ENCODE measurements around the gene UXT. TPM values are rescaled to one million over a fixed set of nuclear protein-coding genes. Genes with fewer than 3 reads are reported as not detected.

Gene UXT
- total RNA-seq, 1 experiment from 2014 or later = 98.0 TPM

- Histone ChIP-seq H3K4me3 (no peak overlapping the region), H3K9me3 (replicated peaks) (no peaks in the 10 kb centered on the region), H3K27ac (no peak overlapping the region), H3K27me3 (no peaks in the 10 kb centered on the region), H3K4me1 (no peaks in the 10 kb centered on the region), H3K36me3 (peaks cover 2% of the 10 kb centered on the region)
- no peak for DNase-seq
Measured at GRCh38 chrX:47634871-47635575, 24.0 kb downstream of the UXT start.

- Histone ChIP-seq H3K4me1 (no peaks in the 10 kb centered on the region), H3K27ac (no peak overlapping the region), H3K9me3 (replicated peaks) (no peaks in the 10 kb centered on the region), H3K27me3 (no peaks in the 10 kb centered on the region), H3K36me3 (no peaks in the 10 kb centered on the region), H3K4me3 (no peak overlapping the region)
- DNase-seq = no peak
Measured at GRCh38 chrX:47633689-47634590, 25.0 kb downstream of the UXT start.

DNA sequence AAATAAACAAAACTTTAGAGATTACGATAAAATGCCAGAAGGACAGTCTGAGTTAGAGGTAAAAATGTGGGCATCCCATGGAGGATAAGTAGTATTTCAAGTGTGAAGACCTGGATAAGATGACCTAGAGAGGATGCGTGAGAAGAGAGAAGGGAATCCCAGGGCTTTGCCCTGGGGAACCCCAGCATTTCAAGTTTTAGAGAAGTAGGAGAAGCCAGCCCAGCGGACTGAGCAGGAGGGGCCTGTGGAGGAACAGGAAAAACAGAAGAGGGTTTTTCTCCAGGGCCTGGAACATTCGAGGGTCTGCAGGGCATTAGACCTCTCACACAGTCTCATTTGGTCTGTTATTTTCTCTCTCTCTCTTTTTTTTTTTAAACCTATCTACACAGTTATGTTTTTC is 26.3 kb downstream of the UXT start:
- no peak overlapping the region for H3K27ac ChIP-seq
- no peaks in the 10 kb centered on the region for H3K36me3 ChIP-seq
- no peaks in the 10 kb centered on the region for H3K27me3 ChIP-seq
- no peaks in the 10 kb centered on the region for H3K4me1 ChIP-seq
- DNase-seq = no peak
- H3K9me3 ChIP-seq (replicated peaks) = no peaks in the 10 kb centered on the region
- H3K4me3 ChIP-seq = no peak overlapping the region

GRCh38 chrX:47631676-47632075 is 27.3 kb downstream of the UXT start:
- Histone ChIP-seq H3K4me1 (no peaks in the 10 kb centered on the region), H3K9me3 (replicated peaks) (no peaks in the 10 kb centered on the region), H3K27ac (no peak overlapping the region), H3K36me3 (no peaks in the 10 kb centered on the region), H3K4me3 (no peak overlapping the region), H3K27me3 (no peaks in the 10 kb centered on the region)
- no peak for DNase-seq

- no peak for DNase-seq
- Histone ChIP-seq H3K27ac (no peak within 1 kb of the TSS), H3K4me3 (no peak within 1 kb of the TSS), H3K4me1 (no peaks in the 10 kb centered on the region), H3K27me3 (no peaks in the 10 kb centered on the region), H3K9me3 (replicated peaks) (no peaks in the 10 kb centered on the region), H3K36me3 (no peaks in the 10 kb centered on the region)
Measured at GRCh38 chrX:47629419-47630200, 29.4 kb downstream of the UXT start, which contains the start of gene CFP. Gene CFP, minus strand, starts transcription at chrX:47629930. Its CDS starts 86 bp downstream, at chrX:47629844.

- Histone ChIP-seq H3K27ac (no peak overlapping the region), H3K36me3 (no peaks in the 10 kb centered on the region), H3K27me3 (no peaks in the 10 kb centered on the region), H3K4me3 (no peak overlapping the region), H3K4me1 (no peaks in the 10 kb centered on the region), H3K9me3 (replicated peaks) (no peaks in the 10 kb centered on the region)
- no peak for DNase-seq
Measured at GRCh38 chrX:47628982-47629381, 30.0 kb downstream of the UXT start.

- H3K4me1 ChIP-seq = no peaks in the 10 kb centered on the region
- H3K27me3 ChIP-seq = no peaks in the 10 kb centered on the region
- DNase-seq = peak in 1 of 2 experiments; percentile 27
- H3K27ac ChIP-seq = no peak overlapping the region
- H3K36me3 ChIP-seq = no peaks in the 10 kb centered on the region
- H3K4me3 ChIP-seq = no peak overlapping the region
- no peaks in the 10 kb centered on the region for H3K9me3 ChIP-seq (replicated peaks)
Measured at GRCh38 chrX:47625365-47625764, 33.6 kb downstream of the UXT start.

- Histone ChIP-seq H3K9me3 (replicated peaks) (no peaks in the 10 kb centered on the region), H3K27me3 (no peaks in the 10 kb centered on the region), H3K4me1 (no peaks in the 10 kb centered on the region), H3K4me3 (peak overlapping the region; percentile 54), H3K36me3 (no peaks in the 10 kb centered on the region), H3K27ac (no peak overlapping the region)
- peak; percentile 81 to 83 for DNase-seq
Measured at GRCh38 chrX:47623540-47624027, 35.4 kb downstream of the UXT start.

GRCh38 chrX:47621851-47622250 is 37.1 kb downstream of the UXT start:
- Histone ChIP-seq H3K4me1 (no peaks in the 10 kb centered on the region), H3K36me3 (no peaks in the 10 kb centered on the region), H3K27me3 (no peaks in the 10 kb centered on the region), H3K27ac (no peak overlapping the region), H3K9me3 (replicated peaks) (no peaks in the 10 kb centered on the region), H3K4me3 (no peak overlapping the region)
- no peak for DNase-seq

DNA sequence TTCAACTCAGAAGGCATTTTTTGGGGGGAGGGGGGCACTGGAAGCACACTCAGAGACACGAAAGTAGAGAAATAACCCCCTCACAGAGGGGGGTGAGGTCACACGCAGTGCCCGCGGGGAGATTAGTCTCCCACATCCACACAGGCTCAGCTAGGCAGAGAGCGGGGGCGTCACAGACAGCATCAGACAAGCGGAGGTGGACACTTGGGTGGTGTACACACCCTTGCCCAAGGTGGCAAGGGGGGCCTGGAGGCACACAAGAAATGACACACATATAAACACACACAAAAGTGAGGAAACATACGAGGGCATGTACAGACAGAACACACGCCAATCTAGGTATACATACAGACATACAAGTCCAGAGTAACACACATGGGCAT is 38.7 kb downstream of the UXT start:
- Histone ChIP-seq H3K9me3 (replicated peaks) (no peaks in the 10 kb centered on the region), H3K27ac (no peak overlapping the region), H3K4me3 (no peak overlapping the region), H3K36me3 (no peaks in the 10 kb centered on the region), H3K27me3 (no peaks in the 10 kb centered on the region), H3K4me1 (no peaks in the 10 kb centered on the region)
- DNase-seq = no peak

DNA sequence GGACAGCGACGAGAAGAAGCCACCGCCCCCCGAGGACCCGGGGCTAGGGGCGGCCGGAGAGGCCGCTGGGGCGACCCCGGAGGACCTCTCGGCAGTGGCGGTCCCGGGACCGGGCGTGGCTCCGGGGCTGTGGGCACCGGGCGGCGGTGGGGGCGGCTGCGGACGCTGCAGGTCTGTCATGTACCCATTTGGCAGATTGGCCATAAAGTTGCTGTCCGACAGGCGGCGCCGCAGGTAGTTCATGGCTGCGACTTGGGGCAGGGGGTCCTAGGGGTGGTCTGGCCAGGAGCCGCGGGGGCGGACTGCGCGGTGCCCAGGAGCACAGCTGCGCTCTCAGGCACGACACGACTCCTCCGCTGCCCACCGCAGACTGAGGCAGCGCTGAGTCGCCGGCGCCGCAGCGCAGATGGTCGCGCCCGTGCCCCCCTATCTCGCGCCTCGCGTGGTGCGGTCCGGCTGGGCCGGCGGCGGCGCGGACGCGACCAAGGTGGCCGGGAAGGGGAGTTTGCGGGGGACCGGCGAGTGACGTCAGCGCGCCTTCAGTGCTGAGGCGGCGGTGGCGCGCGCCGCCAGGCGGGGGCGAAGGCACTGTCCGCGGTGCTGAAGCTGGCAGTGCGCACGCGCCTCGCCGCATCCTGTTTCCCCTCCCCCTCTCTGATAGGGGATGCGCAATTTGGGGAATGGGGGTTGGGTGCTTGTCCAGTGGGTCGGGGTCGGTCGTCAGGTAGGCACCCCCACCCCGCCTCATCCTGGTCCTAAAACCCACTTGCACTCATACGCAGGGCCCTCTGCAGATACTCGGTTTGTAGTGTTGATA is 39.3 kb downstream of the UXT start, which contains the start of gene SYN1:
SYN1 (minus strand) TSS at position 372 of the 817 bp plus-strand sequence; CDS start at position 243, 129 bp downstream.
- Histone ChIP-seq H3K27ac (no peak within 1 kb of the TSS), H3K4me3 (no peak within 1 kb of the TSS), H3K9me3 (replicated peaks) (no peaks in the 10 kb centered on the region), H3K27me3 (no peaks in the 10 kb centered on the region), H3K4me1 (no peaks in the 10 kb centered on the region), H3K36me3 (no peaks in the 10 kb centered on the region)
- no peak for DNase-seq

DNA sequence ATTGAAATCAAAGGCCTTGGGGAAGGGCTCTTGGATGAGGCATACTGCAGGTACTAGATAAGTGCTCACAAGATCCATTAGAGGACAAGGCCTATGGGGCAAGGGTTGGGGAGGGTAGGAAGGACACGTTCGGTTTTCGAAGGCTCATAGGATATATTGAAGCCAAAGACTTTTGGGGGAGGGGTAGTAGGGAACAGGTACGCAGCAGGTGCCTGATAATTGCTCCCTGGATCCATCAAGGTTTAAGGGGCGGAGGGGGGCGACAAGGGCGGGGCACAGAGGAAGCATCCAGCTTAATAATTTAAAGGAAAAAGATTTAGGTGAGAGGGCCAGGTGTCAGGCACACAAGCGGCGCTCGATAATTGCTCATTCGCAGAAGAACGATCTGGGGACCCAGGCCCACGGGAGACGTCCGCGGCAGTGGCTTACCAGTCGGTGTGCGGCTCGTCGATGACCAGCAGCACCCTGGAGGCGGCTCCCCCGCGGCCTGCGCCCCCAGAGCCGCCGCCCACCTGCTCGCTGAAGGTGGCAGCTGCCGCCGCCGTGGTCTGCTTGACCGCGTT is 40.0 kb downstream of the UXT start:
- DNase-seq = no peak
- Histone ChIP-seq H3K27ac (no peak overlapping the region), H3K4me1 (no peaks in the 10 kb centered on the region), H3K9me3 (replicated peaks) (no peaks in the 10 kb centered on the region), H3K27me3 (no peaks in the 10 kb centered on the region), H3K36me3 (no peaks in the 10 kb centered on the region), H3K4me3 (no peak overlapping the region)

GRCh38 chrX:47614618-47615017 is 44.4 kb downstream of the UXT start:
- no peaks in the 10 kb centered on the region for H3K36me3 ChIP-seq
- H3K9me3 ChIP-seq (replicated peaks) = no peaks in the 10 kb centered on the region

DNA sequence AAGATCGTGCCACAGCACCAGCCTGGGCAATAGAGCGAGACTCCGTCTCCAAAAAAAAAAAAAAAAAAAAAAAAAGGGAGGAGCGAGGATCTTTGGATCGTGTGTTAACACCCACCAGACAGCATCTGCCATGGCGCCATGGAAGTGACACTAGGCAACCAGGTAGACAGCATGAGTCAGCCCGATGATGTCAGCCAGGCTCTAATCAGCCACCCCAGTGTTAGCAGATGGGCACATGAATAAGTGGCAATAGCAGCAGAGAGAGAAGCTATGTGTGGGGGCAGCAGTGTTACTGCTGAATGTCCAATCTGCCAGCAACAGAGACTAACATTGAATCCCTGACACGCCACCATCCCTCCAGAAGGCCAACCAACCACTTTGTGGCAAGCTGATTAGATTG is 45.9 kb downstream of the UXT start:
- Histone ChIP-seq H3K9me3 (replicated peaks) (no peaks in the 10 kb centered on the region), H3K4me3 (no peak overlapping the region), H3K4me1 (no peaks in the 10 kb centered on the region), H3K27me3 (no peaks in the 10 kb centered on the region), H3K36me3 (no peaks in the 10 kb centered on the region), H3K27ac (no peak overlapping the region)
- DNase-seq = no peak

More at GRCh38 chrX:47614618-47615017, 44.4 kb downstream of the UXT start:
- H3K4me3 ChIP-seq = no peak overlapping the region
- H3K27me3 ChIP-seq = no peaks in the 10 kb centered on the region
- H3K4me1 ChIP-seq = no peaks in the 10 kb centered on the region
- no peak for DNase-seq
- H3K27ac ChIP-seq = no peak overlapping the region

Data from SJCRH30 (cell line).